Measurements from ENCODE around the gene RFX2. TPM values are rescaled to one million over a fixed set of nuclear protein-coding genes. Genes with fewer than 3 reads are reported as not detected.

RFX2 gene
- total RNA-seq, 1 donor from 2014 or later, result 3.2 TPM

GRCh38 chr19:6005321-6006069 is 104.8 kb downstream of the RFX2 start:
- peaks cover 12% of the 10 kb centered on the region for H3K27me3 Mint-ChIP-seq (ENCODE audit: low read depth, unreplicated experiment)
- H3K4me1 ChIP-seq (ENCODE audit: insufficient read depth, low read length), result no peaks in the 10 kb centered on the region
- H3K9me3 ChIP-seq (ENCODE audit: insufficient read depth, low read depth, low read length), result no peaks in the 10 kb centered on the region
- FAIRE-seq (no peak), DNase-seq (ENCODE audit: low read depth) (no peak)
- no peak overlapping the region for H3K4me2 ChIP-seq (ENCODE audit: low read length)
- no peak overlapping the region for H3K4me3 Mint-ChIP-seq (ENCODE audit: unreplicated experiment)
- no peaks in the 10 kb centered on the region for H3K36me3 Mint-ChIP-seq (ENCODE audit: low read depth, unreplicated experiment)
- H4K20me1 ChIP-seq (ENCODE audit: insufficient read depth, low read length), result no peaks in the 10 kb centered on the region
- no peaks in the 10 kb centered on the region for H3K27me3 ChIP-seq (ENCODE audit: insufficient read depth, low read length)
- H3K79me2 ChIP-seq (ENCODE audit: insufficient read depth, low read length), result no peaks in the 10 kb centered on the region
- no peak overlapping the region for H2AFZ ChIP-seq (ENCODE audit: low read depth, low read length)
- H3K36me3 ChIP-seq (ENCODE audit: insufficient read depth, low read length), result no peaks in the 10 kb centered on the region
- H3K27ac ChIP-seq (ENCODE audit: low read depth, low read length), result no peak overlapping the region
- H3K4me3 ChIP-seq (ENCODE audit: insufficient read depth, low read depth, low read length), result no peak overlapping the region
- H3K27ac Mint-ChIP-seq (ENCODE audit: unreplicated experiment), result no peak overlapping the region
- TF ChIP-seq EZH2 (IDR thresholded peaks at IDR 0.05; ENCODE audit: insufficient read depth, low read length) (no peak), CTCF (IDR thresholded peaks at IDR 0.05; ENCODE audit: insufficient read depth, low read depth, low read length) (no peak)
- H3K4me1 Mint-ChIP-seq (ENCODE audit: low read depth, unreplicated experiment), result no peaks in the 10 kb centered on the region
- H3K9me3 Mint-ChIP-seq (ENCODE audit: unreplicated experiment), result peaks cover 4% of the 10 kb centered on the region
- H3K9ac ChIP-seq (ENCODE audit: low read length), result no peak overlapping the region

GRCh38 chr19:6003976-6004375 is 106.3 kb downstream of the RFX2 start:
- TF ChIP-seq EZH2 (IDR thresholded peaks at IDR 0.05; ENCODE audit: insufficient read depth, low read length) (no peak), CTCF (IDR thresholded peaks at IDR 0.05; ENCODE audit: insufficient read depth, low read depth, low read length) (no peak)
- Histone ChIP-seq H3K9me3 (ENCODE audit: insufficient read depth, low read depth, low read length) (no peaks in the 10 kb centered on the region), H3K79me2 (ENCODE audit: insufficient read depth, low read length) (no peaks in the 10 kb centered on the region), H3K4me1 (ENCODE audit: insufficient read depth, low read length) (no peaks in the 10 kb centered on the region), H4K20me1 (ENCODE audit: insufficient read depth, low read length) (no peaks in the 10 kb centered on the region), H3K9ac (ENCODE audit: low read length) (no peak overlapping the region), H3K4me2 (ENCODE audit: low read length) (no peak overlapping the region), H3K36me3 (ENCODE audit: insufficient read depth, low read length) (no peaks in the 10 kb centered on the region), H2AFZ (ENCODE audit: low read depth, low read length) (no peak overlapping the region), H3K27me3 (ENCODE audit: insufficient read depth, low read length) (no peaks in the 10 kb centered on the region), H3K27ac (ENCODE audit: low read depth, low read length) (no peak overlapping the region), H3K4me3 (ENCODE audit: insufficient read depth, low read depth, low read length) (no peak overlapping the region)
- Mint-ChIP-seq H3K4me3 (ENCODE audit: unreplicated experiment) (no peak overlapping the region), H3K4me1 (ENCODE audit: low read depth, unreplicated experiment) (no peaks in the 10 kb centered on the region), H3K36me3 (ENCODE audit: low read depth, unreplicated experiment) (peaks cover 4% of the 10 kb centered on the region), H3K27ac (ENCODE audit: unreplicated experiment) (no peak overlapping the region), H3K27me3 (ENCODE audit: low read depth, unreplicated experiment) (peaks cover 11% of the 10 kb centered on the region), H3K9me3 (ENCODE audit: unreplicated experiment) (peaks cover 7% of the 10 kb centered on the region)
- DNase-seq (ENCODE audit: low read depth) (no peak), FAIRE-seq (no peak)

- FAIRE-seq (no peak), DNase-seq (ENCODE audit: low read depth) (no peak)
- no peak overlapping the region for H3K4me2 ChIP-seq (ENCODE audit: low read length)
- peaks cover 7% of the 10 kb centered on the region for H3K9me3 Mint-ChIP-seq (ENCODE audit: unreplicated experiment)
- H3K4me3 Mint-ChIP-seq (ENCODE audit: unreplicated experiment), result no peak overlapping the region
- no peak overlapping the region for H3K9ac ChIP-seq (ENCODE audit: low read length)
- peaks cover 4% of the 10 kb centered on the region for H3K36me3 Mint-ChIP-seq (ENCODE audit: low read depth, unreplicated experiment)
- no peak overlapping the region for H2AFZ ChIP-seq (ENCODE audit: low read depth, low read length)
- H3K27ac Mint-ChIP-seq (ENCODE audit: unreplicated experiment), result no peak overlapping the region
- H3K27me3 ChIP-seq (ENCODE audit: insufficient read depth, low read length), result no peaks in the 10 kb centered on the region
- no peaks in the 10 kb centered on the region for H3K9me3 ChIP-seq (ENCODE audit: insufficient read depth, low read depth, low read length)
- H3K4me3 ChIP-seq (ENCODE audit: insufficient read depth, low read depth, low read length), result no peak overlapping the region
- H3K4me1 ChIP-seq (ENCODE audit: insufficient read depth, low read length), result no peaks in the 10 kb centered on the region
- TF ChIP-seq EZH2 (IDR thresholded peaks at IDR 0.05; ENCODE audit: insufficient read depth, low read length) (no peak), CTCF (IDR thresholded peaks at IDR 0.05; ENCODE audit: insufficient read depth, low read depth, low read length) (no peak)
- H3K36me3 ChIP-seq (ENCODE audit: insufficient read depth, low read length), result no peaks in the 10 kb centered on the region
- H3K79me2 ChIP-seq (ENCODE audit: insufficient read depth, low read length), result no peaks in the 10 kb centered on the region
- H3K4me1 Mint-ChIP-seq (ENCODE audit: low read depth, unreplicated experiment), result no peaks in the 10 kb centered on the region
- no peaks in the 10 kb centered on the region for H4K20me1 ChIP-seq (ENCODE audit: insufficient read depth, low read length)
- H3K27me3 Mint-ChIP-seq (ENCODE audit: low read depth, unreplicated experiment), result peaks cover 12% of the 10 kb centered on the region
- no peak overlapping the region for H3K27ac ChIP-seq (ENCODE audit: low read depth, low read length)
Observed at GRCh38 chr19:6002591-6002990, 107.7 kb downstream of the RFX2 start.
